Neural cell (in vitro differentiated cells): Measurements from ENCODE around the gene SARNP.

Experiments used
- EZH2 ChIP-seq: fragments of 200-600, 300-800 bp; shearing (Covaris generic), sonication (generic); IDR thresholded peaks from 2 replicates; pipeline ENCODE4 v1.6.1; 2014; ENCODE audit warnings: antibody characterized with exemption, low read length, borderline replicate concordance, mild to moderate bottlenecking; ENCODE audit not compliant: insufficient read depth, poor library complexity, severe bottlenecking
- POLR2AphosphoS5 ChIP-seq: IDR thresholded peaks from 2 replicates; pipeline ENCODE4 v1.6.1; 2012
- TF ChIP-seq, protein P1 (sequence below): fragments of 450-650 bp; IDR thresholded peaks from 2 replicates; pipeline ENCODE4 v1.5.1; 2014; ENCODE audit warnings: antibody characterized with exemption, mild to moderate bottlenecking, moderate library complexity; ENCODE audit not compliant: poor library complexity, severe bottlenecking

DNA sequence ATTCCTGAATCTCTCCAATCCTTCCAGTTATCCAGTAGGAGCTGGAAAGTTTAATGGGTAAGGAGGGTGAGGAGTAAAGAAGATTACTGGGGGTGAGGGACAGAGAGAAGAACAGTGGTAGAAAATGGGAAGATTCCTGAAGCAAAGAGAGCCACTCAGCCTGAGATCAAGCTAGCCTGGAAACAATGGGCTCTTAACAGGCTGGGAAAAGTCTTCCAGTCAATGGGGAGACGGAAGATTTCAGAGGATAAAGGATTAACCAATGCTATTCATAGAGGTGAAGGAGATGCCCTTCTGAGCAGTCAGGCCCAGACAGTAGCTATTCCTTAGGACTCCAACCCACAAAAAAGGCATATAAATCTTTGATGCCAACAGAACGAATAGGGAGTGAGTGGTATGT lies 59.8 kb downstream of the SARNP start:
- TF ChIP-seq EZH2 (no peak), POLR2AphosphoS5 (no peak)
- TF ChIP-seq, protein P1, sequence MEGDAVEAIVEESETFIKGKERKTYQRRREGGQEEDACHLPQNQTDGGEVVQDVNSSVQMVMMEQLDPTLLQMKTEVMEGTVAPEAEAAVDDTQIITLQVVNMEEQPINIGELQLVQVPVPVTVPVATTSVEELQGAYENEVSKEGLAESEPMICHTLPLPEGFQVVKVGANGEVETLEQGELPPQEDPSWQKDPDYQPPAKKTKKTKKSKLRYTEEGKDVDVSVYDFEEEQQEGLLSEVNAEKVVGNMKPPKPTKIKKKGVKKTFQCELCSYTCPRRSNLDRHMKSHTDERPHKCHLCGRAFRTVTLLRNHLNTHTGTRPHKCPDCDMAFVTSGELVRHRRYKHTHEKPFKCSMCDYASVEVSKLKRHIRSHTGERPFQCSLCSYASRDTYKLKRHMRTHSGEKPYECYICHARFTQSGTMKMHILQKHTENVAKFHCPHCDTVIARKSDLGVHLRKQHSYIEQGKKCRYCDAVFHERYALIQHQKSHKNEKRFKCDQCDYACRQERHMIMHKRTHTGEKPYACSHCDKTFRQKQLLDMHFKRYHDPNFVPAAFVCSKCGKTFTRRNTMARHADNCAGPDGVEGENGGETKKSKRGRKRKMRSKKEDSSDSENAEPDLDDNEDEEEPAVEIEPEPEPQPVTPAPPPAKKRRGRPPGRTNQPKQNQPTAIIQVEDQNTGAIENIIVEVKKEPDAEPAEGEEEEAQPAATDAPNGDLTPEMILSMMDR: no peak
